K562 (cell line): ENCODE measurements around the gene RNF32.

Source experiments
- BDP1 ChIP-seq: IDR thresholded peaks from 3 replicates; pipeline ENCODE4 v1.6.1; 2011; ENCODE audit not compliant: insufficient read length, insufficient read depth
- CBFB ChIP-seq: sonication (generic); formaldehyde crosslinking; IDR thresholded peaks from 2 replicates; pipeline ENCODE4 v1.4.0; 2020; ENCODE audit warnings: mild to moderate bottlenecking, missing genetic modification reagents
- FOXJ3 ChIP-seq: sonication (generic); formaldehyde crosslinking; IDR thresholded peaks from 2 replicates; pipeline ENCODE4 v1.4.0; 2020; ENCODE audit warnings: mild to moderate bottlenecking, missing genetic modification reagents
- JUND ChIP-seq, 2 experiments: IDR thresholded peaks; 2 replicates in 1 of 2; 3 replicates in 1 of 2; pipeline ENCODE4 v1.6.1; 2011; ENCODE audit warnings: borderline replicate concordance in 2 of 2, low read depth in 2 of 2, low read length in 2 of 2, improper control_type of control experiment in 1 of 2, missing biosample characterization in 1 of 2, missing genetic modification characterization in 1 of 2, missing genetic modification reagents in 1 of 2
- MYC ChIP-seq, 2 experiments: fragments of 250-450 bp in 1 of 2; sonication (Bioruptor Pico) in 1 of 2; IDR thresholded peaks; 2 replicates each; pipeline versions ENCODE4 v1.5.1 to v1.6.1; 2012 to 2021; ENCODE audit warnings: low read depth in 2 of 2, borderline replicate concordance in 1 of 2, improper control_type of control experiment in 1 of 2, low read length in 1 of 2, mild to moderate bottlenecking in 1 of 2, moderate library complexity in 1 of 2
- POLR2AphosphoS5 ChIP-seq: IDR thresholded peaks from 2 replicates; pipeline ENCODE4 v1.6.1; 2011; ENCODE audit warnings: mild to moderate bottlenecking, low read depth, low read length, moderate library complexity; ENCODE audit not compliant: control insufficient read depth, insufficient read depth
- SAFB ChIP-seq: fragments of 200-400 bp; formaldehyde crosslinking; IDR thresholded peaks from 2 replicates; pipeline ENCODE4 v1.6.1; 2017; ENCODE audit warnings: low read depth, low read length, borderline replicate concordance
- SOX6 ChIP-seq: fragments of 450-650 bp; IDR thresholded peaks from 2 replicates; pipeline ENCODE4 v1.6.1; 2014; ENCODE audit warnings: mild to moderate bottlenecking
- ZC3H11A ChIP-seq: IDR thresholded peaks from 2 replicates; pipeline ENCODE4 v1.6.1; 2012; ENCODE audit warnings: low read depth, low read length, improper control_type of control experiment
- ZNF232 ChIP-seq: sonication (generic); formaldehyde crosslinking; IDR thresholded peaks from 2 replicates; pipeline ENCODE4 v1.8.0; 2022; ENCODE audit warnings: mild to moderate bottlenecking, missing genetic modification reagents
- TF ChIP-seq, protein P1 (sequence below): sonication (generic); formaldehyde crosslinking; IDR thresholded peaks from 2 replicates; pipeline ENCODE4 v1.8.0; 2022; ENCODE audit warnings: mild to moderate bottlenecking, missing genetic modification reagents
- TF ChIP-seq, protein P2 (sequence below), 3 experiments: IDR thresholded peaks in 2 of 3; conservative IDR thresholded peaks in 1 of 3; 2 replicates each; pipeline ENCODE4 v1.5.1; 2011 to 2012; ENCODE audit warnings: low read length in 3 of 3, mild to moderate bottlenecking in 3 of 3, control low read depth in 2 of 3, improper control_type of control experiment in 1 of 3, inconsistent platforms in 1 of 3, low read depth in 1 of 3, mixed read lengths in 1 of 3, moderate library complexity in 1 of 3; ENCODE audit not compliant: insufficient read depth in 2 of 3
- TF ChIP-seq, protein P3 (sequence below): sonication (generic); formaldehyde crosslinking; IDR thresholded peaks from 2 replicates; pipeline ENCODE4 v1.8.0; 2022; ENCODE audit warnings: mild to moderate bottlenecking, low read depth, missing genetic modification reagents

- TF ChIP-seq, protein P1, sequence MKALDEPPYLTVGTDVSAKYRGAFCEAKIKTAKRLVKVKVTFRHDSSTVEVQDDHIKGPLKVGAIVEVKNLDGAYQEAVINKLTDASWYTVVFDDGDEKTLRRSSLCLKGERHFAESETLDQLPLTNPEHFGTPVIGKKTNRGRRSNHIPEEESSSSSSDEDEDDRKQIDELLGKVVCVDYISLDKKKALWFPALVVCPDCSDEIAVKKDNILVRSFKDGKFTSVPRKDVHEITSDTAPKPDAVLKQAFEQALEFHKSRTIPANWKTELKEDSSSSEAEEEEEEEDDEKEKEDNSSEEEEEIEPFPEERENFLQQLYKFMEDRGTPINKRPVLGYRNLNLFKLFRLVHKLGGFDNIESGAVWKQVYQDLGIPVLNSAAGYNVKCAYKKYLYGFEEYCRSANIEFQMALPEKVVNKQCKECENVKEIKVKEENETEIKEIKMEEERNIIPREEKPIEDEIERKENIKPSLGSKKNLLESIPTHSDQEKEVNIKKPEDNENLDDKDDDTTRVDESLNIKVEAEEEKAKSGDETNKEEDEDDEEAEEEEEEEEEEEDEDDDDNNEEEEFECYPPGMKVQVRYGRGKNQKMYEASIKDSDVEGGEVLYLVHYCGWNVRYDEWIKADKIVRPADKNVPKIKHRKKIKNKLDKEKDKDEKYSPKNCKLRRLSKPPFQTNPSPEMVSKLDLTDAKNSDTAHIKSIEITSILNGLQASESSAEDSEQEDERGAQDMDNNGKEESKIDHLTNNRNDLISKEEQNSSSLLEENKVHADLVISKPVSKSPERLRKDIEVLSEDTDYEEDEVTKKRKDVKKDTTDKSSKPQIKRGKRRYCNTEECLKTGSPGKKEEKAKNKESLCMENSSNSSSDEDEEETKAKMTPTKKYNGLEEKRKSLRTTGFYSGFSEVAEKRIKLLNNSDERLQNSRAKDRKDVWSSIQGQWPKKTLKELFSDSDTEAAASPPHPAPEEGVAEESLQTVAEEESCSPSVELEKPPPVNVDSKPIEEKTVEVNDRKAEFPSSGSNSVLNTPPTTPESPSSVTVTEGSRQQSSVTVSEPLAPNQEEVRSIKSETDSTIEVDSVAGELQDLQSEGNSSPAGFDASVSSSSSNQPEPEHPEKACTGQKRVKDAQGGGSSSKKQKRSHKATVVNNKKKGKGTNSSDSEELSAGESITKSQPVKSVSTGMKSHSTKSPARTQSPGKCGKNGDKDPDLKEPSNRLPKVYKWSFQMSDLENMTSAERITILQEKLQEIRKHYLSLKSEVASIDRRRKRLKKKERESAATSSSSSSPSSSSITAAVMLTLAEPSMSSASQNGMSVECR (CRISPR knock-in tag), result no peak
- TF ChIP-seq SAFB, result no peak
- TF ChIP-seq BDP1, result no peak
- TF ChIP-seq ZNF232 (CRISPR knock-in tag), result no peak
- TF ChIP-seq MYC (IDR thresholded peaks at IDR 0.05; ENCODE audit: low read depth, low read length), result no peak
- no peak for TF ChIP-seq MYC (CRISPR knock-in tag; IDR thresholded peaks at IDR 0.05; ENCODE audit: borderline replicate concordance, low read depth)
- TF ChIP-seq, protein P2, sequence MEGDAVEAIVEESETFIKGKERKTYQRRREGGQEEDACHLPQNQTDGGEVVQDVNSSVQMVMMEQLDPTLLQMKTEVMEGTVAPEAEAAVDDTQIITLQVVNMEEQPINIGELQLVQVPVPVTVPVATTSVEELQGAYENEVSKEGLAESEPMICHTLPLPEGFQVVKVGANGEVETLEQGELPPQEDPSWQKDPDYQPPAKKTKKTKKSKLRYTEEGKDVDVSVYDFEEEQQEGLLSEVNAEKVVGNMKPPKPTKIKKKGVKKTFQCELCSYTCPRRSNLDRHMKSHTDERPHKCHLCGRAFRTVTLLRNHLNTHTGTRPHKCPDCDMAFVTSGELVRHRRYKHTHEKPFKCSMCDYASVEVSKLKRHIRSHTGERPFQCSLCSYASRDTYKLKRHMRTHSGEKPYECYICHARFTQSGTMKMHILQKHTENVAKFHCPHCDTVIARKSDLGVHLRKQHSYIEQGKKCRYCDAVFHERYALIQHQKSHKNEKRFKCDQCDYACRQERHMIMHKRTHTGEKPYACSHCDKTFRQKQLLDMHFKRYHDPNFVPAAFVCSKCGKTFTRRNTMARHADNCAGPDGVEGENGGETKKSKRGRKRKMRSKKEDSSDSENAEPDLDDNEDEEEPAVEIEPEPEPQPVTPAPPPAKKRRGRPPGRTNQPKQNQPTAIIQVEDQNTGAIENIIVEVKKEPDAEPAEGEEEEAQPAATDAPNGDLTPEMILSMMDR (IDR thresholded peaks at IDR 0.05 in 2 of 3, conservative IDR thresholded peaks at IDR 0.05 in 1 of 3; ENCODE audit: insufficient read depth in 2 of 3, low read depth in 1 of 3, low read length in 3 of 3), result no peak
- TF ChIP-seq, protein P3, sequence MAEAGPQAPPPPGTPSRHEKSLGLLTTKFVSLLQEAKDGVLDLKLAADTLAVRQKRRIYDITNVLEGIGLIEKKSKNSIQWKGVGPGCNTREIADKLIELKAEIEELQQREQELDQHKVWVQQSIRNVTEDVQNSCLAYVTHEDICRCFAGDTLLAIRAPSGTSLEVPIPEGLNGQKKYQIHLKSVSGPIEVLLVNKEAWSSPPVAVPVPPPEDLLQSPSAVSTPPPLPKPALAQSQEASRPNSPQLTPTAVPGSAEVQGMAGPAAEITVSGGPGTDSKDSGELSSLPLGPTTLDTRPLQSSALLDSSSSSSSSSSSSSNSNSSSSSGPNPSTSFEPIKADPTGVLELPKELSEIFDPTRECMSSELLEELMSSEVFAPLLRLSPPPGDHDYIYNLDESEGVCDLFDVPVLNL (CRISPR knock-in tag), result no peak
- TF ChIP-seq SOX6, result no peak
- TF ChIP-seq POLR2AphosphoS5, result no peak
- no peak for TF ChIP-seq FOXJ3 (CRISPR knock-in tag)
- no peak for TF ChIP-seq JUND (IDR thresholded peaks at IDR 0.05; ENCODE audit: borderline replicate concordance, low read depth, low read length)
- TF ChIP-seq JUND (tag; IDR thresholded peaks at IDR 0.05; ENCODE audit: borderline replicate concordance, low read depth, low read length), result no peak
- TF ChIP-seq CBFB, result no peak
- TF ChIP-seq ZC3H11A, result no peak
Measured at GRCh38 chr7:156684661-156685060, 44.1 kb downstream of the RNF32 start.
